HepG2 (cell line): ENCODE results near the gene LRRC42. TPM values are rescaled to one million over a fixed set of nuclear protein-coding genes. Genes with fewer than 3 reads are reported as not detected.

Source experiments
- ATF5 ChIP-seq: sonication (generic); formaldehyde crosslinking; IDR thresholded peaks from 2 replicates; pipeline ENCODE4 v1.4.0; 2020; ENCODE audit warnings: mild to moderate bottlenecking, low read depth, missing genetic modification reagents
- CREB3 ChIP-seq: sonication (generic); formaldehyde crosslinking; IDR thresholded peaks from 2 replicates; pipeline ENCODE4 v1.5.0; 2020; ENCODE audit warnings: missing genetic modification reagents
- CSRNP2 ChIP-seq: sonication (generic); formaldehyde crosslinking; conservative IDR thresholded peaks from 2 replicates; pipeline ENCODE4 v1.8.0; 2022; ENCODE audit warnings: low read depth, missing genetic modification reagents
- EED ChIP-seq: sonication (generic); formaldehyde crosslinking; IDR thresholded peaks from 2 replicates; pipeline ENCODE4 v1.5.0; 2020; ENCODE audit warnings: mild to moderate bottlenecking, missing genetic modification reagents
- MLXIP ChIP-seq: sonication (generic); formaldehyde crosslinking; IDR thresholded peaks from 2 replicates; pipeline ENCODE4 v1.9.0; 2021; ENCODE audit warnings: missing genetic modification reagents, borderline replicate concordance
- ONECUT2 ChIP-seq: sonication (generic); formaldehyde crosslinking; IDR thresholded peaks from 2 replicates; pipeline ENCODE4 v1.4.0; 2020; ENCODE audit warnings: missing genetic modification reagents
- POLR2AphosphoS5 ChIP-seq: IDR thresholded peaks from 2 replicates; pipeline ENCODE4 v1.6.1; 2012; ENCODE audit warnings: low read depth, low read length
- SMAD3 ChIP-seq: sonication (generic); formaldehyde crosslinking; IDR thresholded peaks from 2 replicates; pipeline ENCODE4 v1.4.0; 2020; ENCODE audit warnings: missing genetic modification reagents
- SMARCE1 ChIP-seq: fragments of 450-650 bp; IDR thresholded peaks from 2 replicates; pipeline ENCODE4 v1.6.1; 2017; ENCODE audit warnings: borderline replicate concordance
- SNAPC4 ChIP-seq: sonication (generic); formaldehyde crosslinking; IDR thresholded peaks from 2 replicates; pipeline ENCODE4 v1.4.0; 2020; ENCODE audit warnings: mild to moderate bottlenecking, missing genetic modification reagents
- TCF7L2 ChIP-seq: IDR thresholded peaks from 2 replicates; pipeline ENCODE4 v1.6.1; 2011; ENCODE audit warnings: mild to moderate bottlenecking, low read depth, low read length, moderate library complexity
- TGIF2 ChIP-seq: IDR thresholded peaks from 2 replicates; pipeline ENCODE4 v1.6.1; 2016; ENCODE audit warnings: control low read depth, missing compliant biosample characterization
- THAP7 ChIP-seq: sonication (generic); formaldehyde crosslinking; IDR thresholded peaks from 2 replicates; pipeline ENCODE4 v1.8.1; 2023; ENCODE audit warnings: mild to moderate bottlenecking, missing genetic modification reagents
- ZFP91 ChIP-seq: sonication (generic); formaldehyde crosslinking; IDR thresholded peaks from 2 replicates; pipeline ENCODE4 v1.9.0; 2022; ENCODE audit warnings: missing genetic modification reagents, mild to moderate bottlenecking, borderline replicate concordance
- ZNF333 ChIP-seq: sonication (generic); formaldehyde crosslinking; IDR thresholded peaks from 2 replicates; pipeline ENCODE4 v1.4.0; 2020; ENCODE audit warnings: mild to moderate bottlenecking, missing genetic modification reagents, borderline replicate concordance
- ZNF780A ChIP-seq: sonication (generic); formaldehyde crosslinking; IDR thresholded peaks from 2 replicates; pipeline ENCODE4 v1.8.0; 2022; ENCODE audit warnings: mild to moderate bottlenecking, missing genetic modification reagents, moderate library complexity
- ZSCAN31 ChIP-seq: sonication (generic); formaldehyde crosslinking; IDR thresholded peaks from 2 replicates; pipeline ENCODE4 v1.5.0; 2020; ENCODE audit warnings: low read depth, mild to moderate bottlenecking, missing genetic modification reagents
- polyA plus RNA-seq, 8 experiments: library from polyadenylated mRNA; depleted of rRNA in 3 of 8; stranded (reverse) in 7 of 8; unstranded in 1 of 8; fragments of >200 nt; fragmentation: Illumina TruSeq in 4 of 8; extraction: Trizol in 4 of 8; gene quantifications; 2 replicates each; pipeline versions ENCODE4 v1.2.1 to v1.2.3, GENCODE V29; 2011 to 2016; ENCODE audit warnings: low read depth in 4 of 8, missing spikeins in 1 of 8, mixed read lengths in 1 of 8; ENCODE audit not compliant: insufficient read depth in 1 of 8
- total RNA-seq, 5 experiments: library from RNA; depleted of rRNA; stranded (reverse); fragments of >200 nt; fragmentation: Illumina TruSeq; extraction: Trizol; gene quantifications; 2 replicates each; pipeline ENCODE4 v1.2.3, GENCODE V29; 2016; ENCODE audit warnings: low read depth in 1 of 5

The LRRC42 gene
- total and polyA plus RNA-seq, 2 of the 13 experiments (the other 11 are each of a cell fraction or from before 2014, with no cell fraction given): 30.6 to 43.6 TPM

GRCh38 chr1:53945183-53945432 is 1.0 kb upstream of the LRRC42 start (continued):
- no peak for TF ChIP-seq EED (CRISPR knock-in tag)
- no peak for TF ChIP-seq ATF5 (CRISPR knock-in tag)
- TF ChIP-seq ZNF780A: no peak
- no peak for TF ChIP-seq TCF7L2
- no peak for TF ChIP-seq SMARCE1
- no peak for TF ChIP-seq TGIF2 (CRISPR knock-in tag)
- no peak for TF ChIP-seq SMAD3 (CRISPR knock-in tag)
- TF ChIP-seq SNAPC4 (CRISPR knock-in tag): 0 out of 2 replicates have a peak, but pooled peaks have one; percentile 45
- TF ChIP-seq ONECUT2 (CRISPR knock-in tag): no peak
- TF ChIP-seq THAP7 (CRISPR knock-in tag): 0 out of 2 replicates have a peak, but pooled peaks have one; percentile 22
- TF ChIP-seq POLR2AphosphoS5: no peak
- peak; percentile 63; the same call in 1 of the 2 replicates for TF ChIP-seq ZSCAN31 (CRISPR knock-in tag)
- no peak for TF ChIP-seq MLXIP (CRISPR knock-in tag)
- no peak for TF ChIP-seq ZFP91 (CRISPR knock-in tag)
- TF ChIP-seq CSRNP2 (CRISPR knock-in tag): no peak
- TF ChIP-seq ZNF333 (CRISPR knock-in tag): no peak
- no peak for TF ChIP-seq CREB3
